HAP-1 (cell line): Measurements from ENCODE around the gene CNTN4.

ENCODE experiments used
- DNase-seq, 2 experiments: peaks; one replicate each; pipeline ENCODE4 v3.0.0-alpha.2; 2016 to 2020; ENCODE audit warnings: low spot score in 2 of 2
- H3K27me3 ChIP-seq: fragments of 250-450 bp; sonication (Bioruptor Pico); 2 replicates; pipeline ENCODE4 v1.5.1; 2020; ENCODE audit warnings: low read depth, mild to moderate bottlenecking, moderate library complexity
- H3K36me3 ChIP-seq: fragments of 250-450 bp; sonication (Bioruptor Pico); replicated peaks from 2 replicates; pipeline ENCODE4 v1.5.1; 2020; ENCODE audit warnings: mild to moderate bottlenecking
- H3K4me1 ChIP-seq: fragments of 250-450 bp; sonication (Bioruptor Pico); 2 replicates; pipeline ENCODE4 v1.5.1; 2020; ENCODE audit warnings: mild to moderate bottlenecking
- H3K4me3 ChIP-seq: fragments of 250-450 bp; sonication (Bioruptor Pico); 2 replicates; pipeline ENCODE4 v1.5.1; 2020; ENCODE audit warnings: mild to moderate bottlenecking, moderate library complexity
- H3K9me3 ChIP-seq: fragments of 250-450 bp; sonication (Bioruptor Pico); 2 replicates; pipeline ENCODE4 v1.5.1; 2020; ENCODE audit warnings: mild to moderate bottlenecking, moderate library complexity
- in situ Hi-C: fragments of 300-500 bp; cut with MboI; formaldehyde crosslinking; loops from 3 replicates; pipeline ENCODE4 v1.14.3; 2020; ENCODE audit warnings: low sequenced_read_pairs, inconsistent platforms, mixed read lengths

Gene CNTN4

GRCh38 chr3:2250783-2251182, 152.1 kb downstream of the CNTN4 start:
- Histone ChIP-seq H3K4me1 (no peaks in the 10 kb centered on the region), H3K4me3 (no peak overlapping the region), H3K9me3 (no peaks in the 10 kb centered on the region), H3K27me3 (no peaks in the 10 kb centered on the region), H3K36me3 (no peaks in the 10 kb centered on the region)
- no peak for DNase-seq
- in situ Hi-C loops: no loop called here

- no peaks in the 10 kb centered on the region for H3K27me3 ChIP-seq
- in situ Hi-C loops: no loop called here
- DNase-seq: no peak
- no peaks in the 10 kb centered on the region for H3K4me1 ChIP-seq
- H3K9me3 ChIP-seq: no peaks in the 10 kb centered on the region
- H3K4me3 ChIP-seq: no peak overlapping the region
- no peaks in the 10 kb centered on the region for H3K36me3 ChIP-seq
Measured at GRCh38 chr3:2261747-2262146, 163.1 kb downstream of the CNTN4 start.

- no peak overlapping the region for H3K4me3 ChIP-seq
- H3K36me3 ChIP-seq: no peaks in the 10 kb centered on the region
- H3K4me1 ChIP-seq: no peaks in the 10 kb centered on the region
- in situ Hi-C loops: no loop called here
- DNase-seq: no peak
- no peaks in the 10 kb centered on the region for H3K27me3 ChIP-seq
- H3K9me3 ChIP-seq: no peaks in the 10 kb centered on the region
Measured at GRCh38 chr3:2262204-2262603, 163.5 kb downstream of the CNTN4 start.

GRCh38 chr3:2266606-2267005, 167.9 kb downstream of the CNTN4 start:
- Histone ChIP-seq H3K9me3 (no peaks in the 10 kb centered on the region), H3K4me3 (no peak overlapping the region), H3K4me1 (no peaks in the 10 kb centered on the region), H3K36me3 (no peaks in the 10 kb centered on the region), H3K27me3 (no peaks in the 10 kb centered on the region)
- in situ Hi-C loops: no loop called here
- no peak for DNase-seq

- in situ Hi-C loops: no loop called here
- no peak for DNase-seq
Measured at GRCh38 chr3:2268779-2269178, 170.1 kb downstream of the CNTN4 start.

GRCh38 chr3:2274526-2274925, 175.9 kb downstream of the CNTN4 start:
- no peak for DNase-seq
- in situ Hi-C loops: no loop called here
- H3K9me3 ChIP-seq: no peaks in the 10 kb centered on the region

More at GRCh38 chr3:2268779-2269178, 170.1 kb downstream of the CNTN4 start:
- Histone ChIP-seq H3K4me1 (no peaks in the 10 kb centered on the region), H3K4me3 (no peak overlapping the region), H3K9me3 (no peaks in the 10 kb centered on the region), H3K36me3 (no peaks in the 10 kb centered on the region), H3K27me3 (no peaks in the 10 kb centered on the region)

GRCh38 chr3:2283818-2284217, 185.2 kb downstream of the CNTN4 start:
- DNase-seq: no peak
- no peaks in the 10 kb centered on the region for H3K36me3 ChIP-seq
- in situ Hi-C loops: no loop called here
- H3K27me3 ChIP-seq: no peaks in the 10 kb centered on the region
- H3K4me3 ChIP-seq: no peak overlapping the region
- H3K4me1 ChIP-seq: no peaks in the 10 kb centered on the region
- no peaks in the 10 kb centered on the region for H3K9me3 ChIP-seq

More at GRCh38 chr3:2274526-2274925, 175.9 kb downstream of the CNTN4 start:
- Histone ChIP-seq H3K27me3 (no peaks in the 10 kb centered on the region), H3K4me3 (no peak overlapping the region), H3K4me1 (no peaks in the 10 kb centered on the region), H3K36me3 (no peaks in the 10 kb centered on the region)

GRCh38 chr3:2300938-2301337, 202.3 kb downstream of the CNTN4 start:
- no peaks in the 10 kb centered on the region for H3K4me1 ChIP-seq
- DNase-seq: no peak
- H3K9me3 ChIP-seq: no peaks in the 10 kb centered on the region
- H3K27me3 ChIP-seq: no peaks in the 10 kb centered on the region
- H3K36me3 ChIP-seq: no peaks in the 10 kb centered on the region
- H3K4me3 ChIP-seq: no peak overlapping the region
- in situ Hi-C loops: no loop called here

GRCh38 chr3:2301361-2301760, 202.7 kb downstream of the CNTN4 start:
- Histone ChIP-seq H3K36me3 (no peaks in the 10 kb centered on the region), H3K27me3 (no peaks in the 10 kb centered on the region), H3K4me1 (no peaks in the 10 kb centered on the region), H3K9me3 (no peaks in the 10 kb centered on the region), H3K4me3 (no peak overlapping the region)
- DNase-seq: no peak
- in situ Hi-C loops: no loop called here

- Histone ChIP-seq H3K9me3 (no peaks in the 10 kb centered on the region), H3K4me1 (no peaks in the 10 kb centered on the region), H3K36me3 (no peaks in the 10 kb centered on the region), H3K4me3 (no peak overlapping the region), H3K27me3 (no peaks in the 10 kb centered on the region)
- in situ Hi-C loops: no loop called here
- peak in 1 of 2 experiments; percentile 39 for DNase-seq
Measured at GRCh38 chr3:2303566-2303965, 204.9 kb downstream of the CNTN4 start.

- Histone ChIP-seq H3K9me3 (no peaks in the 10 kb centered on the region), H3K4me3 (no peak overlapping the region), H3K4me1 (no peaks in the 10 kb centered on the region), H3K27me3 (no peaks in the 10 kb centered on the region), H3K36me3 (no peaks in the 10 kb centered on the region)
- DNase-seq: no peak
- in situ Hi-C loops: no loop called here
Measured at GRCh38 chr3:2311022-2311421, 212.4 kb downstream of the CNTN4 start.

- Histone ChIP-seq H3K36me3 (no peaks in the 10 kb centered on the region), H3K9me3 (no peaks in the 10 kb centered on the region), H3K4me1 (no peaks in the 10 kb centered on the region), H3K4me3 (no peak overlapping the region), H3K27me3 (no peaks in the 10 kb centered on the region)
- no peak for DNase-seq
- in situ Hi-C loops: no loop called here
Measured at GRCh38 chr3:2317521-2317920, 218.9 kb downstream of the CNTN4 start.

GRCh38 chr3:2334921-2335320, 236.3 kb downstream of the CNTN4 start:
- no peaks in the 10 kb centered on the region for H3K27me3 ChIP-seq
- H3K4me1 ChIP-seq: no peaks in the 10 kb centered on the region
- no peak for DNase-seq
- H3K4me3 ChIP-seq: no peak overlapping the region
- in situ Hi-C loops: no loop called here
- H3K9me3 ChIP-seq: no peaks in the 10 kb centered on the region
- H3K36me3 ChIP-seq: no peaks in the 10 kb centered on the region

GRCh38 chr3:2343031-2343682, 244.5 kb downstream of the CNTN4 start:
- no peak for DNase-seq
- H3K36me3 ChIP-seq: no peaks in the 10 kb centered on the region
- H3K4me3 ChIP-seq: no peak overlapping the region
- no peaks in the 10 kb centered on the region for H3K27me3 ChIP-seq
- H3K9me3 ChIP-seq: no peaks in the 10 kb centered on the region
- H3K4me1 ChIP-seq: no peaks in the 10 kb centered on the region
- in situ Hi-C loops: no loop called here

GRCh38 chr3:2352134-2352762, 253.6 kb downstream of the CNTN4 start:
- no peak overlapping the region for H3K4me3 ChIP-seq
- H3K9me3 ChIP-seq: no peaks in the 10 kb centered on the region
- H3K36me3 ChIP-seq: no peaks in the 10 kb centered on the region
- in situ Hi-C loops: no loop called here
- no peaks in the 10 kb centered on the region for H3K27me3 ChIP-seq
- H3K4me1 ChIP-seq: no peaks in the 10 kb centered on the region
- DNase-seq: no peak
